Urothelium cell line (cell line): ENCODE measurements around the gene MGAT4B.

Experiments used
- DNase-seq: peaks from one replicate; pipeline ENCODE4 v3.0.0; 2011; ENCODE audit warnings: low spot score, mixed read lengths
- FAIRE-seq: peaks from 2 replicates; lab custom pipeline; 2011; peaks lifted over from hg19 to GRCh38; lab: Jason Lieb, UNC

Gene MGAT4B

DNA sequence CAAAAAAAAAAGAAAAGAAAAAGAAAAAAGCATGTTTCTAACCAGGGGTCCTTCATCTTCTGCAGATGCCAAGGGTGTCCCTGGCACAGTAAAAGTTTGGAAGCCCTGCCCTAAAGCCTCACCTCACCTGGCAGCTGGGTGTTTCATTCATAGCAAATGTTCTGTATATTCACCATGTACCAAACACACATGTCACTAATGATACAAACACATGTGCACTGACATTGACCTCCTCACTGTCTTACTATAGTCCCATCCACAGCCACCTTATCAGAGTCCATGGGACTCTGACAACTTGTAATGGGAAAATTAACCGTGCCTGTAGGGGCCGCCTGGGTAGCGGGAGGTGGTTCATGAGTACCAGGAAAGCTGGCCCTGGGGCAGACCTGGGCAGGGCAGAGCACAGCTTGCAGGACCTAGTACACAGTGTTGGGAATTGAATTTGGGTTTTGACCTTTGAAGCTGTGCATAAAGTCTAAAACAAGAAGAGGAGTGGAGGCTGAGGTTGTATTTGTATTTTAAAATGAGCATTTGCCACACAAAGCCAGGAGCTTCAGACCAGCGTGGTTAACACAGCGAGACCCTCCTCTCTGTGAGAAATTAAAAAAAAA is 6.4 kb upstream of the MGAT4B start:
- FAIRE-seq = no peak
- no peak for DNase-seq

DNA sequence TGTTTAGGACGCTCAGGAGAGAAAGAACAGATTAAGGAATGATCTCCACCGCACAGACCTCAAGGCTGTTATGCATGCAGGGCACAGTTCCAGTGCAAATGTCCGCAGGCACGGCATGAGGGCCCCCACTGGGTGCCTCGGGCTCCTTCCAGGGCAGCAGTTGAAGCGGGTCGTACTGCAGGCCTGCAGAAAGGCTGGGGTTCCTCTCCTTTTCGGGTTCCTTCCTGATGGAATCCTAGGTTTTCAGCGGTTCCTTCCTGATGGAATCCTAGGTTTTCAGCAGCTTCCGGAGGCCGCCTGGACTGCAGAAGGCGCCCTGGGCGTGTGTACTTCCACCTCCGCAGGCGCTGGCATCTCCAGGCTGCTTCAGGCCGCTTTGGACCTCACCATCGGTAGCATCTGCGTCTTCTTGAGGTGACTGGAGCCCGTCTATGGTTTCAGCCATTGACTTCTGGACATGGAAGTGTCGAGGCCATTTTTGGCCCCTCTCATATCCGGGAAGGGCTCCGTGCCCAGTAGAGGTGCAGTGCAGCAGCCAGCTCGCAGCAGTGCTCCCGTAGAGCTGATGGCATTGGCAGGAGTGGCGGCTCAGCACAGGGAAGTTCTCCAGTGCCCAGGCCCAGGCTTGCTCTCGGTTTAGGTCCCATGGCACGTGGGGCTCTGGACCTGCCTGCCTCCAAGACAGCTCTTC is 5.6 kb upstream of the MGAT4B start:
- FAIRE-seq (no peak), DNase-seq (no peak)

- no peak for FAIRE-seq
- DNase-seq = peak; percentile 58
Observed at GRCh38 chr5:179805529-179806249, 977 bp downstream of the MGAT4B start.

DNA sequence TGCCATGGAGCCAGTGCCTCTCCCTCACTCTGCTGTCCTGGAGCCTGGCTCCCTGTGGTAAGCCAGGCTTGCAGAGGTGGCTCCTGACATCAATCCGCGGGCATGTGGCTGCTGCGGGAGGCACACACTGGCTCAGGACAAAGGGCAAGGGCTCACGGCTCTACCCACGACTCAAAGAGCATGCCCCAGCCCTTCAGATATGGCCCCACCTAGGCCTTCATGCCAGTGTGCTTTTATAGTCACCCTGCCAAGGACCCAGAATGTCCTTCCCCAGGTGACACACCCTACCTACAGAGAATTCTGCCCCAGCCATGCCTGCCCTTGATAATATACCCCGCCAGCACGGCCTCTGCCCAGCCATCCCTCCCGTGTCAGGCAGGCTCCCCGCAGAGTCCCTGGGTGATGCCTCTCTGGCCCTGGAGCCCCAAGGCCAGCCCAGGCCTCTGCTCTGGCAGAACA is 1.6 kb downstream of the MGAT4B start:
- FAIRE-seq = peak; percentile 37

DNA sequence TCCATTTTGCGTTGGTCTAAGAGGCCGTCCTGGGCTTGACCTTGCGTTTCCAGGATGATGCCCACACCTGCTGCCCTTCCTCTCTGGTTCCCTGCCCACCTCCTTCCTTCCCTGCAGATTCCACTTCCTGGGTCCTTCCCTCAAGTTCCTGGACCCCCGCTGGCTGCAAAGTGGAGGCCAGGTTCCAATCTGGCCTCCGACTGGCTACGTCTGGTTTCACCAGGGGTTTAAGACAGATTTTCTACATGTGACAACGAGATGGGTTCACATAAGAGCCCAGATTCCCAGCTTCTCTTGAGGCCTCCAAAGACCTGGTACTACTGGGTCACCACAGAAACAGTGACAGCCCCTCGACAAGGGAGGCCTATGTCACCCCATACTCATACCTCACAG is 2.1 kb downstream of the MGAT4B start:
- no peak for DNase-seq
- no peak for FAIRE-seq

More for the DNA sequence above, 1.6 kb downstream of the MGAT4B start:
- DNase-seq = no peak

- DNase-seq (no peak), FAIRE-seq (no peak)
Observed at GRCh38 chr5:179803651-179804554, 2.8 kb downstream of the MGAT4B start.

- no peak for FAIRE-seq
- no peak for DNase-seq
Observed at GRCh38 chr5:179802950-179803562, 3.6 kb downstream of the MGAT4B start.

DNA sequence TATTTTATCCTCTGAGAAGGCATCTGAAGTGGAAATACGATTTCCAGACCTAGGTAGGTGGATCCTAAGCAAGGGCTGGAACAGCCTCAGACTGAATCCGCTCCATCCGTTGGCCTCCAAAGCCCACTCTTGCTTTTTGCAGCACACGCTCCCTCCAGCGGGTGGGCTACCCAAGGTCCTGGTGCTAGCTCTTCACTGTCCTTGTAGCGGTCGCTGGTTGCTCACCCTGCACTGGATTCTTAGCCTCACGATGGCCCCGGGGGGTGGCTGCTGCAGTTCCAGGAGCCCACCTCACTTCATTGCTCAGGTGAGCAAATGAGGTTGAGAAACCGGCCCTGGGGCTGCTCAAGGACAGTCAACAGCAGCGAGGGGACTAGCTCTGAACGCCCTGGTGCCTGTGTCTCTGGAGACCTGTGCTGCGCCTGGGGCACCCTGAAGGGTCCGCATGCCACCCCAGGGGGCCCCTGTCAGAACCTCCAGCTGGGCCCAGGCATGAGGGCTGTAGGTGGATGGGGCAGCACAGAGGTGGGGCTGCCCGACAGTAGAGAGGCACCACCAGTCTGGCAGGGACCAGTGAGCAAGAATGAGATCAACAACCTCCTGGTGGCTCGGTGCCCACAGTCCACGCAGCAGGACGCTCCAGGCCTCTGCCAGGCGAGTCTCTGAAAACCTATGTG is 4.3 kb downstream of the MGAT4B start:
- FAIRE-seq (no peak), DNase-seq (no peak)

DNA sequence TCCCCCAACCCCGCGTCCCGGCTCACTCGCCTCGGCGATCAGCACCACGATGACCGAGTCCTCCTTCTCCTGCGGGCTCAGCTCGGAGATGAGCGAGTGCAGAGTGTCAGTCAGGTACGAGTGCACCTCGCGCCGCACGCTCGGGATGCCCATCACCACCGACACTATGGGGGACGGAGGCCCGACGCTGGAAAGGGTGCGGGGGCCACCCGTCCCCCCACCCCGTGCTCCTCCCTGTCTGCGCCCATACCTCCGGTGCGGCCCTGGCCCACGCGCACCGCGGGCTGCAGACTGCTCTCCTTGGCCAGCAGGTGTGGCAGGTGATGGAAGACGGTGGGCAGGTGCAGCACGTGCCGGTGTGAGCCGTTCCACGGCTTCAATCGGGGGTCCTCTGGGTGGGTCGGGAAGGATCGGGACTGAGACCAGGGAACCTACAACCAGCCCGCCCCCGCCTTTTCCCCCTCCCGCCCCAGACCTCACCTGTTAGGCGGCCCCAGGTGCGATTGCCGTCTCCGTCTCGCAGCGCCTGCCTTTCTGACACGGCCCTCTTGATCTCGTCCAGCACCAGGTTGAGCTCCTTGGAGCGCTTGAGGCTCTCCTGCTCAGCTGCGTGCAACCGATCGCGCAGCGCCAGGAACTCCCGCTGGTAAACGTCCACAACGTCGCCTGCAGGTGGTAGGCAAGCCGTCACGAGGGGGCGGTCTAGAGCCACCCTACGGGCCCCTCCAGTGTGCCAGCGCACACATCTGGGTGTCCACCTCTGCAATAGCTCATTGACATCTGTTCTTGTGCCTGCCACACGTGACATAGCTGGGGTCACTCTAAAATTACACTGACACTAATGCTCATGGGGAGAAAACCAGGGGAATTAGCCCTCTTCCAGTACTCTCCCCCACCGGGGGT is 5.1 kb downstream of the MGAT4B start:
- no peak for DNase-seq

DNA sequence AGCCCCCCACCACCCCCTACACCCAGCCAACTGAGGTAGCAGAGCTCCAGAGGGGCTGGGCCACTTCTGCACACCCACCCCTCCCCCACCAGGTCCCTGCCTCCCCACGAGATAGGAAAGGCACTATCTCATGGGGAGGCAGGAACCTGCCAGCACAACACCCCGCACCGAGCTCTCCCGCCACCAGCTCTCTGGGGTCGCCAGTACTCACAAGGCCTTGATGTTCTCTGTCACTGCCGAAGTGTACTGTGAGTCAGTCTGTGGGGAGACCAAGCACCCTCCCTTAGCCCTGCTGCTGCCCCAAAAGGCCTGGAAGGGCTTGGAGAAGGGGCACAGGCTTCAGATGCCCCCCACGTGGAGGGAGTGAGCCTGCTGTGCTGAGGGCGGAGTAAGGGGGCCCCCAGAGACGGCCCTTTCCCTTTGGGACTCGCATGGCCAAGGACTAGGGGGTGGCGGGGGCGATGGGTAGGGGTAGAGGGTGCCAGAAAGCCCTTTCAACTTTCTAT is 5.9 kb downstream of the MGAT4B start:
- DNase-seq (no peak), FAIRE-seq (no peak)

More for the DNA sequence above, 5.1 kb downstream of the MGAT4B start:
- no peak for FAIRE-seq

- no peak for DNase-seq
- FAIRE-seq = no peak
Observed at GRCh38 chr5:179800071-179800695, 6.5 kb downstream of the MGAT4B start.

DNA sequence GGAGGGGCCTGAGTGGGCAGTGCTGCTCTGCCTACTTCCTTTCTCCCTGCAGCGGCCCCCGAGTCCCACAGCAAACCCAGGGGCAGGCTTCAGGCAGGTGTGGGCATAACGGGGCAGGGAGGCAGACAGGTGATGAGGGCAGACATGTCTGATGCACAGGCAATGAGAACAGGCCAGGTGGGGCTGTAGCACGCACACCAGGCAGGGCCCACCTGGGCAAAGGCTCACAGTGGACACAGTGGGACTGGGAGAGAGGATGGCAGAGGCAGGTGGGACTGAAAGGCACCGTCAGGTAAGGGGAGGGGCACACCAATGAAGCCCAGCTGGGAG is 7.1 kb downstream of the MGAT4B start:
- FAIRE-seq = no peak
- DNase-seq = no peak

DNA sequence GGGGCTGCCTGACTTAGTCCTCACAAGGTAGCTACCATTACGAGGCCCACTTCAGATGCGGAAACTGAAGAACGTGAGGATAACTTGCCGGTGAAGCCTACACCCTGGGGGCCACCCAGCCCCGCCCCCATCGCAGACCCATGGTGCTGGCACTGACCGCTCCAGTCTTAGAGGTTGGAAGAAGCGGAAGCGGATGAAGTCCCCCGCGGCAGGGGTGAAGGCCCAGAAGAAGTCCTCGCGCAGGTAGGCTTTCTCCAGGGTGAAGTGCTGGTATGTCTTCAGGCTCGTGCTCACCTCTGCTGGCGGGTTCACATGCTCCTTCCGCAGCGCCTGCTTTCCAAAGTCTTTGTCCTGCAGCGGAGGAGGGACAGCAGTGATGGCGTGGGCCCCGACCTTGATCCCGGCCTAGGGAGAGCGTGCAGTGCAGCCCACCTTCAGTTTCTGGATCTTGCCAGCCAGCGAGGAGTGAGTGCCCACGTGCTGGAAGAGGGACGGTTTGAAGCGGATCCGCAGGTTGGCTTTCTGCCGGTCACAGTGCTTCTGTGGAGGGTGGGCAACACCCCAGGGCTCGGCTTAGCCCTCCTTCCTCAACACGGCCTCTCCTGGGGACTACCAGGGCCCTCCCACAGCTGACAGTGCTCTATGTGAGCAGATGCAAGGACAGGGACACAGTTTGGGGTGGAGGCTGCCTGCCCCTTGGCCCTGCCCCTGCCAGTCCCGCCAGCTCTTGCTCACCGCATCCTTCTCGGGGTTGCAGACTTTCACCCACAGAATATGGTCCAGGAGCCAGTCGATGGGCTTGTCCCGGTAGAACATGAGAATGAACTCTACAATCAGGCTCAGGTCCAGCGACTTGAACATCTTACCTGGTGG is 7.7 kb downstream of the MGAT4B start:
- DNase-seq = no peak
- no peak for FAIRE-seq

- DNase-seq (no peak), FAIRE-seq (no peak)
Observed at GRCh38 chr5:179798144-179798770, 8.4 kb downstream of the MGAT4B start.

DNA sequence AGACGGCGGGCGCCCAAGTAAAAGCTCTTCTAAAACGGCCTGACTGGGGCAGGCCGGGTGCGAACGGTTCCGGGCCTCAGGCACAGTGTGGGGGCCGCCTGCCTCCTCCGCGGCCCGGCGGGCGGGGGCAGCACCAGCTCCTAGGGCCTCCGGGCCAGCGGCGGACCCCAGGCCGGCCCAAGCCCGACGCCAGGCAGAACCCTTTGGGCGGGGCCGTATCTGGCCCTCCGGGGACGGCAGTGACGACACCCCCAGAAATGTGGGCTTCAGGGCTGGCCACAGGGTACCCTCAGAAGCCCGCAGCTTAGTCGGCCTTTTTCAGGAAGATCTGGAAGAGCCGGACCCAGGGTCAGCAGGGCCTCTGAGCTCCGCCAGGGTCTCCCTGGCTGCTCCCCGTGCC is 8.9 kb downstream of the MGAT4B start:
- no peak for DNase-seq
- FAIRE-seq = no peak

DNA sequence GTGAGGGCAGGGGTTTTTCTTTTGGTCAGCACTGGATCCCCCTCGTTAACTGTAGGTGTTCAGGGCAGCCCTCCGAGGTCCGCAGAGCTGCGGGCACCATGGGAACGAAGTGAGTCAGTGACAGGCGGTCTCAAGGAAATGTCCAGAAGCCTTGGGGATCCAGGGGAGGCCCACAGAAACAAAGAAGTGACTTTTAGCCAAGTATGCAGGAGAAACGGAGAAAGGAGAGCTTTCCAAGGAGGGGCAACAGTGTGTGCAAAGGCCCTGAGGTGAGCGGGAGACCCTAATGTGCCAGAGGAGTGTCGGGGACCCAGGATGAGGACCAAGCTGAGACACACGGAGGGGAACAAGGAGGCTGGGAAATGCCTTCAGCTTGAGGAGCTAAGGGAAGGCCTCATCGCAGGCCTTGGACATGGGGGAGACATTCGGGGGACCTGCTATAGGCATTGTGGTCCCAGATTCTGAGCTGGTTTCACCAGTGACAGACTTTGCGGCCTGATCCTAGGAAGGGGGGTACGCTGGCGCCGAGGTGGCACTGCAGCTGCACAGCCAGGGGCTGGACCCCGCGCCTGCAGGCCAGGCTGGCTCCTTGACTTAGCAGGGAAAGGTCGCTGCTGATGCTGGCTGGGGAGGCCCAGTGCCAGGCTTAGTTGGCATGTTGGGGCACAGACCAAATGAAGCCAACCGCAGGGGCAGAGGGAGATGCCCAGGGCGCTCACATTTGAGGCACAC is 9.6 kb downstream of the MGAT4B start:
- FAIRE-seq = no peak
- no peak for DNase-seq
